ENCODE data around the gene PGAP3.

Gene PGAP3

DNA sequence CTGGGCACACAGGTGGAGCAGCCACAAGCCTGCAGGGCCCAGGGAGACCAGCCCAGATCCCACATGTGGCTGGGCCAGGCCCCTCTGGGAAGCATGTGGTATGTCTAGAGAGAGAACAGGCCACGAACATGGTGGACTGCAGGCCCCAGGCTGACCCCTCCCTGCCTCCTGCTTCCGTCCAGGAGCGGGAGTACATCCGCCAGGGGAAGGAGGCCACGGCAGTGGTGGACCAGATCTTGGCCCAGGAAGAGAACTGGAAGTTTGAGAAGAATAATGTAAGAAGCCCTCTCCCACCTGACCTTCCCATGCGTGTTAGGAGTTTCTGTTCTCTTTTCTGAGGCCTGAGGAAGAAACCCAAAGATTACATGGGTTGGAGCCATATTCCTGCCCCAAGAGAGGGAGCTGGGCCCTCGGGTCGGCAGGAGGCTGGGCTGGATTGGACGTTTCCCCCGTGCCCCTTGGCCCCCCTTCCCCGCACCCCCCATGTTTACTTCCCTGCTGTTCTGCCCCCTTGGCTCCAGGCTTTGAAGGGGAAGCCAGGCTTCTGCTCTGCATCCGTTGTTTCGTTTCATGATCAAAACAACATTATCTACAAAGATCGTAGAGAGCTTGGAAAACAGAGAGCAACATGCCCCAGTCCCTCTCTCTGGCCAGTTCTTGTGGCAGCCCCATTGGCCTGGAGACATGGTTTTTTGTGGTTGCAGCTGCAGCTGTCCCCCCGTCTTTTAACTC, 28.4 kb downstream of the PGAP3 start:
- Histone ChIP-seq H3K79me2 (no peaks in the 10 kb centered on the region), H3K27ac (peak overlapping the region; percentile 29), H3K4me1 (peaks cover 21% of the 10 kb centered on the region), H3K36me3 (ENCODE audit: control insufficient read depth, insufficient read depth, low read length) (no peaks in the 10 kb centered on the region), H3K27me3 (ENCODE audit: control insufficient read depth, insufficient read depth, low read length) (no peaks in the 10 kb centered on the region), H3K4me2 (ENCODE audit: low read length) (no peak overlapping the region), H3K9ac (no peak overlapping the region), H2AFZ (no peak overlapping the region), H3K4me3 (ENCODE audit: low read depth, low read length) (no peak overlapping the region), H3K9me3 (ENCODE audit: control insufficient read depth, low read length) (no peaks in the 10 kb centered on the region)
- TF ChIP-seq, protein P1, sequence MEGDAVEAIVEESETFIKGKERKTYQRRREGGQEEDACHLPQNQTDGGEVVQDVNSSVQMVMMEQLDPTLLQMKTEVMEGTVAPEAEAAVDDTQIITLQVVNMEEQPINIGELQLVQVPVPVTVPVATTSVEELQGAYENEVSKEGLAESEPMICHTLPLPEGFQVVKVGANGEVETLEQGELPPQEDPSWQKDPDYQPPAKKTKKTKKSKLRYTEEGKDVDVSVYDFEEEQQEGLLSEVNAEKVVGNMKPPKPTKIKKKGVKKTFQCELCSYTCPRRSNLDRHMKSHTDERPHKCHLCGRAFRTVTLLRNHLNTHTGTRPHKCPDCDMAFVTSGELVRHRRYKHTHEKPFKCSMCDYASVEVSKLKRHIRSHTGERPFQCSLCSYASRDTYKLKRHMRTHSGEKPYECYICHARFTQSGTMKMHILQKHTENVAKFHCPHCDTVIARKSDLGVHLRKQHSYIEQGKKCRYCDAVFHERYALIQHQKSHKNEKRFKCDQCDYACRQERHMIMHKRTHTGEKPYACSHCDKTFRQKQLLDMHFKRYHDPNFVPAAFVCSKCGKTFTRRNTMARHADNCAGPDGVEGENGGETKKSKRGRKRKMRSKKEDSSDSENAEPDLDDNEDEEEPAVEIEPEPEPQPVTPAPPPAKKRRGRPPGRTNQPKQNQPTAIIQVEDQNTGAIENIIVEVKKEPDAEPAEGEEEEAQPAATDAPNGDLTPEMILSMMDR (IDR thresholded peaks at IDR 0.05), result no peak

DNA sequence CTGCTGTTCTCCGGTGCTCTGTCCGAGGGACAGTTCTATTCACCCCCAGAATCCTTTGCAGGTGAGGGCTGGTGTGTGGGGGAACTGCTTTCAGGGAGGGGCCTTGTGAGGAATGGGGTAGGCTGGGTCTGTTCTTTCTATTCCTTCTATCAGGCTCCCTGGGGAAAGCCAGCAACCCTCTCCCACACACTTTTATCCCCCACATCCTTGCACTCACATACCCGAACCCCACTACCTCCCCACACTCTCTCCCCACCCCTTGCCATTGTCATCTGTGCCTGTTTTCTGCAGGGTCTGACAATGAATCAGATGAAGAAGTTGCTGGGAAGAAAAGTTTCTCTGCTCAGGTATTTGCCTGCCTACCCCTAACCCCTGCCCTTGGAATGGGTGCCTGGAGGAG, 29.1 kb downstream of the PGAP3 start:
- no peak overlapping the region for H3K4me3 ChIP-seq (ENCODE audit: low read depth, low read length)
- H3K4me1 ChIP-seq, result peaks cover 14% of the 10 kb centered on the region

DNA sequence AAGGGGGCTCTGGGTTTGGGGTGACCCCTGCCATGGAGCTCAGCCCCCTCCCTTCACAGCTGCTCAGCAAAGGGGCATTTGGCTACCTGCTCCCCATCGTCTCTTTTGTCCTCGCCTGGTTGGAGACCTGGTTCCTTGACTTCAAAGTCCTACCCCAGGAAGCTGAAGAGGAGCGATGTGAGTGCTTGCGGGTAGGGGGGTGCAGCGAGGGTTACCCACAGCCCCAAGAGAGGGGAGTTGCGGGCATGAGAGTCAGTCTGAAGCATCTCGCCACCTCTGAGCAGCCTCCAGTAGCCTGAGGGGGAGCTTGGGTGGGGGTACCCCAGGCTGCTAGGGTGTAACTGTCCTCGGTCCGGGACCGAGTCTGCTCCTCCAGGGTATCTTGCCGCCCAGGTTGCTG, 29.5 kb downstream of the PGAP3 start:
- no peaks in the 10 kb centered on the region for H3K36me3 ChIP-seq (ENCODE audit: control insufficient read depth, insufficient read depth, low read length)
- H2AFZ ChIP-seq, result no peak overlapping the region
- no peak overlapping the region for H3K27ac ChIP-seq
- H3K4me1 ChIP-seq, result peaks cover 15% of the 10 kb centered on the region
- no peaks in the 10 kb centered on the region for H3K27me3 ChIP-seq (ENCODE audit: control insufficient read depth, insufficient read depth, low read length)
- TF ChIP-seq, protein P1 (IDR thresholded peaks at IDR 0.05), result no peak
- H3K4me2 ChIP-seq (ENCODE audit: low read length), result no peak overlapping the region
- H3K9me3 ChIP-seq (ENCODE audit: control insufficient read depth, low read length), result no peaks in the 10 kb centered on the region
- H3K9ac ChIP-seq, result no peak overlapping the region
- H3K4me3 ChIP-seq (ENCODE audit: low read depth, low read length), result no peak overlapping the region
- H3K79me2 ChIP-seq, result peaks cover 9% of the 10 kb centered on the region

More for the DNA sequence above, 29.1 kb downstream of the PGAP3 start:
- Histone ChIP-seq H3K9me3 (ENCODE audit: control insufficient read depth, low read length) (no peaks in the 10 kb centered on the region), H3K27ac (peak overlapping the region; percentile 22), H2AFZ (no peak overlapping the region), H3K9ac (no peak overlapping the region), H3K36me3 (ENCODE audit: control insufficient read depth, insufficient read depth, low read length) (no peaks in the 10 kb centered on the region), H3K4me2 (ENCODE audit: low read length) (no peak overlapping the region), H3K27me3 (ENCODE audit: control insufficient read depth, insufficient read depth, low read length) (no peaks in the 10 kb centered on the region), H3K79me2 (peaks cover 5% of the 10 kb centered on the region)
- TF ChIP-seq, protein P1 (IDR thresholded peaks at IDR 0.05), result no peak

DNA sequence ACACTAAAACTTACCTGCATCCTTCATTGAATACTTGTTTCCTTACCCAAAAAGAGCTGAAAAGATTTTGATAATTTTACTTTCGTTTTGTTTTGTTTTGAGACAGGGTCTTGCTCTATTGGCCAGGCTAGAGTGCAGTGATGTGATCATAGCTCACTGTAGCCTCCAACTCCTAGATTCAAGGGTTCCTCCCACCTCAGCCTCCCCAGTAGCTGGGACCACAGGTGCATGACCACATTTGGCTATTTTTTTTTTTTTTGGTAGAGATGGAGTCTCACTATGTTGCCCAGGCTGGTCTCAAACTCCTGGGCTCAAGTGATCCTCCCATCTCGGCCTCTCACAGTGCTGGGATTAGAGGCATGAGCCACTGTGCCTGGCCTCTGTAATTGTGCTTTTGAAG, 32.8 kb downstream of the PGAP3 start:
- Histone ChIP-seq H3K9ac (no peak overlapping the region), H3K36me3 (ENCODE audit: control insufficient read depth, insufficient read depth, low read length) (no peaks in the 10 kb centered on the region), H3K9me3 (ENCODE audit: control insufficient read depth, low read length) (no peaks in the 10 kb centered on the region), H2AFZ (no peak overlapping the region), H3K27me3 (ENCODE audit: control insufficient read depth, insufficient read depth, low read length) (no peaks in the 10 kb centered on the region), H3K27ac (no peak overlapping the region), H3K4me3 (ENCODE audit: low read depth, low read length) (no peak overlapping the region), H3K4me2 (ENCODE audit: low read length) (no peak overlapping the region), H3K79me2 (peaks cover 10% of the 10 kb centered on the region), H3K4me1 (peaks cover 17% of the 10 kb centered on the region)
- TF ChIP-seq, protein P1 (IDR thresholded peaks at IDR 0.05), result no peak

Measured in parathyroid adenoma (tissue), 2 donors.